ENCODE results near the gene LPAR2. TPM values are rescaled to one million over a fixed set of nuclear protein-coding genes. Genes with fewer than 3 reads are reported as not detected.

Gene LPAR2
- 0.71 and 1.3 TPM in 2 replicates for total RNA-seq

GRCh38 chr19:19627621-19628500, at the start of gene LPAR2:
Gene LPAR2, minus strand, starts transcription at chr19:19628220. Its CDS starts 945 bp downstream, at chr19:19627275.

GRCh38 chr19:19668230-19669012, 40.4 kb upstream of the LPAR2 start, which contains the start of gene ZNF101:
Gene ZNF101, plus strand, starts transcription at chr19:19668839. Its CDS starts 125 bp downstream, at chr19:19668964.

GRCh38 chr19:19663256-19664120, 35.5 kb upstream of the LPAR2 start, which contains the start of gene ATP13A1:
Gene ATP13A1, minus strand, starts transcription at chr19:19663676. Its CDS starts 10 bp downstream, at chr19:19663666.

GRCh38 chr19:19643158-19644053, 15.4 kb upstream of the LPAR2 start, which contains the start of gene GMIP:
Gene GMIP, minus strand, starts transcription at chr19:19643657. Its CDS starts 128 bp downstream, at chr19:19643529.

GRCh38 chr19:19618219-19619051, 9.6 kb downstream of the LPAR2 start, which contains the start of gene PBX4:
Gene PBX4, minus strand, starts transcription at chr19:19618687. Its CDS starts 58 bp downstream, at chr19:19618629.

Other genes with a start within 250 kb of the LPAR2 start
- 17.8 and 30.2 TPM in 2 replicates for gene GATAD2A, start 222.5 kb downstream of the LPAR2 start, total RNA-seq
- 1.4 and 1.8 TPM in 2 replicates for gene TSSK6, start 112.7 kb downstream of the LPAR2 start, total RNA-seq
- 405 and 429 TPM in 2 replicates for gene NDUFA13, start 112.0 kb downstream of the LPAR2 start, total RNA-seq
- 0.57 and 0.92 TPM in 2 replicates for gene YJEFN3, start 99.3 kb downstream of the LPAR2 start, total RNA-seq
- gene CILP2, start 90.0 kb downstream of the LPAR2 start, total RNA-seq, result 0.14 and 0.37 TPM in 2 replicates
- 0.43 and 0.55 TPM in 2 replicates for gene PBX4, start 9.5 kb downstream of the LPAR2 start, total RNA-seq
- 3.3 and 4.1 TPM in 2 replicates for gene GMIP, start 15.4 kb upstream of the LPAR2 start, total RNA-seq
- gene ATP13A1, start 35.5 kb upstream of the LPAR2 start, total RNA-seq, result 21.8 and 28.8 TPM in 2 replicates
- gene ZNF101, start 40.6 kb upstream of the LPAR2 start, total RNA-seq, result 5.0 and 6.0 TPM in 2 replicates
- 5.5 and 6.0 TPM in 2 replicates for gene ZNF14, start 104.9 kb upstream of the LPAR2 start, total RNA-seq
- gene ZNF506, start 193.5 kb upstream of the LPAR2 start, total RNA-seq, result 9.5 and 9.7 TPM in 2 replicates
- gene ZNF253, start 237.7 kb upstream of the LPAR2 start, total RNA-seq, result 2.3 and 3.7 TPM in 2 replicates